Hematopoietic multipotent progenitor cell treated with erythropoietin and hydrocortisone succinate and interleukin-3 and kit ligand, for 17 days (in vitro differentiated cells): Measurements from ENCODE around the gene PSEN2.

Source experiments
- DNase-seq: peaks from one replicate; pipeline ENCODE4 v3.0.0-alpha.2; 2015; ENCODE audit warnings: low spot score

PSEN2 gene

DNA sequence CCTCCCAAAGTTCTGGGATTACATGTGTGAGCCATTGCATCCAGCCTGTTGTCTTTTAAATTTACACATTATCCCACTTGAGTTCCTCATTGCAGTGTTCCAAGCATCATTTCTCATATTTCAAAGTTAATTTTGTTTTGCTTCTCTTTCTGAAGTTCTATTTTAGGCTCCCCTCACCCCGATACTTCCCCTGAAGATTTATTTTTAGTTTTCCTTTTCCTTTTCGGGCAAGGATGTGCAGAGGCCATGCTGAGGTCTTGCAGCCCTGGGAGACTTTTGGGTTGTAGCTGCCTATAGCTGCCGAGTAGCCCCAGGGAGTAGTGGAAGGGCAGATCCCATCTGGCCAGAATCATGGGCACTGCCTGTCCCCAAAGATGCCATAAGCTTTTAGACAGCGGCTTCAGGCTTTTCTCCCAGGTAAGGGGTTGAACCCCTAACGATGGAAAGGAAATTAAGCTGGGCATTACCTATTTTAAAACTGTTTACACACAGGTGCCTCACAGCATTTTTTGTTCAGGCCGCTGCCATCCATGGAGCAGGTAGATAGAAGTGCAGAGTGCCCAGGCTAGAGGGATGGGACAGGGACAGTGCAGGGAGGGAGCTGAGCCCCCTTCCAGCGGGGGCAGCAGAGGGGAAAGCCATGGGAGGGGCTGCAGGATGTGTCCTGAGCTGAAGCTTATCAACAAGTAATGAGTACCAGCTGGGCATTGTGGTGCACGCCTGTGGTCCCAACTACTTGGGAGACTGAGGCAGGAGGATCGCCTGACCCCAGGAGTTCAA lies 15.9 kb downstream of the PSEN2 start:
- DNase-seq, result no peak

- no peak for DNase-seq
Observed at GRCh38 chr1:226887006-226887405, 16.6 kb downstream of the PSEN2 start.

- no peak for DNase-seq
Observed at GRCh38 chr1:226888021-226888420, 17.6 kb downstream of the PSEN2 start.

GRCh38 chr1:226888816-226889215 lies 18.4 kb downstream of the PSEN2 start:
- DNase-seq, result no peak

- DNase-seq, result no peak
Observed at GRCh38 chr1:226889616-226890330, 19.4 kb downstream of the PSEN2 start.

DNA sequence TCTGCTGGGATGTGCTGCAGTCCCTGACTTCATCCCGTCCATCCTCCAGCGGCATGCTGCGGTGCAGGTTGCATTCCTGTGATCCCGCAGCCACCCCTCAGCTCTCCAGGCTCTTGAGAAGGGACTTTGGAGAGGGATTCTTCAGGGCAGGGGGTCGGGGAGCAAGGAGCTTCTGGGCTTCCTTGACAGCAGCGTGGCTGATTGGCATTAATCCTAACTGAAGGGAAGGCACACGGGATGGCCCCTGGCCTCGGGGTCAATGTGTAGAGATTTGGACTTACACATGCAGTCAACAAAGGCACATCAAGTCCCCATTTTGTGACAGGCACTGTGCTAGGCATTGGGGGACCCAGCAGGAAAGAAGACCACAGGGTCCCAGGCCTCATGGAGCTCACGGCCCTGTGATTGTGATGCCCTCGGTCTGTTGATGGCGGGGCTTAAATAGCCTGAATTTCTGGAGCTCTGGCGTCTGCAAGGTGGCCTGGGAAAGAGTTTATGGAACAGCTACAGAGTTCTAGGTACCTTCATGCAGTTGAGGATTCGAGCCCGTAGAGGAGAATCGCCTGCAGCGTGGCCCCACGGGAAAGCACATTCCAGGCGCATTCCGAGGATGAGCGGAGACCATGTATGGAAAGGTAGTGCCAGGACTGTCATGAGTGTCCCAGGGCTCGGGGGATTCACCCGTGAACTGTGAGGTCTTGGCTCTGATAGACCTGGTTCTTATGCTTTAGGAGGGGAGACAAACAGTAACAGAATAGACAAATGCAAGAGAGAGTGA lies 20.1 kb downstream of the PSEN2 start:
- no peak for DNase-seq

GRCh38 chr1:226891346-226891745 lies 20.9 kb downstream of the PSEN2 start:
- DNase-seq, result no peak

GRCh38 chr1:226891846-226892523 lies 21.6 kb downstream of the PSEN2 start:
- no peak for DNase-seq

GRCh38 chr1:226892524-226892875 lies 22.1 kb downstream of the PSEN2 start:
- no peak for DNase-seq

DNA sequence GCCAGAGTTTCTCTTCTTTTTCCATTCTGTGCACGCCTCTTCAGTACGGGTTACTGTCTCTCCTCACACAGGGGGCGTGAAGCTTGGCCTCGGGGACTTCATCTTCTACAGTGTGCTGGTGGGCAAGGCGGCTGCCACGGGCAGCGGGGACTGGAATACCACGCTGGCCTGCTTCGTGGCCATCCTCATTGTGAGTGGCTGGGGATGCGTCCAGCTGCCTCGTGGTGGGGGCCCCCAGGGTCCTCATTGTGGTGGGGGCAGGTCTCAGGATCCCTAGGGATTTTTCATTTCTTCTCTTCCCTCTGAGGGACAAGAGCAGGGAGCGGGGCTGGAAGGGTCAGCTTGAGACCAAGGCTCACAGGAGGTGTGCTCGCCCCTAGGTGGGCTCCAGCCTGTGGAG lies 23.5 kb downstream of the PSEN2 start:
- DNase-seq, result no peak

- DNase-seq, result no peak
Observed at GRCh38 chr1:226894826-226895225, 24.4 kb downstream of the PSEN2 start.

DNA sequence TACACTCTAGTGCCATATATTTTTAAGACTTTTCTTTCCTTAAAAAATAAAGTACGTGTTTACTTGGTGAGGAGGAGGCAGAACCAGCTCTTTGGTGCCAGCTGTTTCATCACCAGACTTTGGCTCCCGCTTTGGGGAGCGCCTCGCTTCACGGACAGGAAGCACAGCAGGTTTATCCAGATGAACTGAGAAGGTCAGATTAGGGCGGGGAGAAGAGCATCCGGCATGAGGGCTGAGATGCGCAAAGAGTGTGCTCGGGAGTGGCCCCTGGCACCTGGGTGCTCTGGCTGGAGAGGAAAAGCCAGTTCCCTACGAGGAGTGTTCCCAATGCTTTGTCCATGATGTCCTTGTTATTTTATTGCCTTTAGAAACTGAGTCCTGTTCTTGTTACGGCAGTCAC lies 25.2 kb downstream of the PSEN2 start:
- no peak for DNase-seq

- no peak for DNase-seq
Observed at GRCh38 chr1:226898246-226898645, 27.8 kb downstream of the PSEN2 start.

DNA sequence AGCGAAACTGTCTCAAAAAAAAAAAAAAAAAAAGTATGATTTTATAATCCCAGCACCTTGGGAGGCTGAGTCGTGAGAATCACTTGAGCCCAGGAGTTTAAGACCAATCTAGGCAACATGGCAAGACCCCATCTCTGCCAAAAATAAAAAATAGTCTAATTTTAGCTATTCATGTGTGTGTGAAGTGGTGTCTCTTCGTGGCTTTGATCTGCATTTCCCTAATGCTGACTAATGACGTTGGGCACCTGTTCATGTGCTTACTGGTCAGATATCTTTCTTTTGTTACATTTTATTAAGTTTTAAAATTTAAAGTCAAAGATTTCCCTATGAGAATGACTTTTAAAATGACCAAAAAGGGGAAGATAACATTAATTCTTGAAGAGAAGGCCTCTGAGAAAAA lies 31.0 kb downstream of the PSEN2 start:
- no peak for DNase-seq

DNA sequence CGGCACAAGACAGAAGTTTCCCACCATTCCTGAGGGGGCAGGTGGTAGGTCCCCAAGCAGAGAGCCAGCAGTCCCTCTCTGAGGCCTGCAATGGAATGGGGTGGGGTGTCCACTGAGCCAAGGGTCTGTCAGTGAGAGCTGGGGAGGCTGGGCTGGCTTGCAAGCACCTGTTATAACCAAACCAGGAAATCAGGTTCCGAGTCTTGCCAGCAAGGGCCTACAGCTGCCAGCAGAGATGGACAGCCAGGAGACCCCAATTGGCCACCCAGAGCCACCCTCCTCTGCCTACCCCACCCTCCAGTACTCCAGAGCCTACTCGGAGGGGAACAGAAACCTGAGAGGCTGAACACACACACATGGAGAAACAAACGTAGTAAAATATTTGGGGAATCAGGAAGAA lies 32.2 kb downstream of the PSEN2 start:
- no peak for DNase-seq

DNA sequence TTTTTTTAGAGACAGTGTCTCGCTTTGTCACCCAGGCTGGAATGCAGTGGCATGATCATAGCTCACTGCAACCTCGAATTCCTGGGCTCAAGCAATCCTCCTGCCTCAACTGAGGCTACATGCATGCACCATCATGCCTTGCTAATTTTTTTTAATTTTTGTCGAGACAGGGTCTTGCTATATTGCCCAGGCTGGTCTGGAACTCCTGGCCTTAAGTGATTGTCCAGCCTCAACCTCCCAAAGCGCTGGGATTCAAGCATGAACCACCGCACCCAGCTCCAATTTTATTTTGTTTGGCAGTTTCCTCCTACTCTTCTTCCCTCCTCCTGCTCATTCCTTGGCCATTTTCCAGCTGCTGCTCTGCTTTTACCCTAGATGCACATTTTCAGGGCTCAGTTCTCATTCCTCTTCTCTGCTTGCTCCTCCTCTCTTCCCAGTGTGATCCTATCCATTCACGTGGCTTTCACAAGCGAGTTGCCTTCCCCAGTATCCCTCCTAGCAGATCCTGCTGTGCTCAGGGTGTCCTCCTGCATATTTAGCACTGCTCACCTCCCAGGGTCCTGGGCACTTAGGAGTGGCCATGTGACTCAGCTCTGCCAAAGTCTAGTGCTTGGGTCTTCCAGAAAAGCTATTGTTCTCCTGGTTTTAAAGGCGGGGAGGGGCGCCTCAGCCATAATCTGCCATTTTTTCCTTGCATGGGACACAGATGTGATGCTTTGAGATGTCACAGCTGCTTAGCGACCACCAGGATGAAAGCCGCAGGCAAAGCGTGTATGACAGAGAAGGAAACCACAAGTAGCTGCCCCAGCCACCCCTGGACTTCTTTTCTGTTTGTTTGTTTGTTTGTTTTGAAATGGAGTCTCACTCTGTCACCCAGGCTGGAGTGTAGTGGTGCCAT lies 33.7 kb downstream of the PSEN2 start:
- DNase-seq, result no peak

DNA sequence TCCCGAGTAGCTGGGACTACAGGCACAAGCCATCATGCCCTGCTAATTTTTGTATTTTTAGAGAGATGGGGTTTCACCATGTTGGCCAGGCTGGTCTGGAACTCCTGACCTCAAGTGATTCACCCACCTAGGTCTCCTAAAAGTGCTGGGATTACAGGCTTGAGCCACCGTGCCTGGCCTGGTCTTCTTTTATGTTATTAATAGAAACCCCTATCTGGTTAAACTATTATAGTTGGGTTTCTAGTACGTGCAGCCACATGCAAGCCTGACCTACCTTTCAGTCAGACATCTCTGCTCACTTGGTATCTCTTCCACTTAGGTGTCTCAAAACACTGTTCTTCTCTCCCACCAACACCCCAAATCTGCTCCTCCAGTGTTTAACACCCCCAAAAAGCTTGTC lies 34.4 kb downstream of the PSEN2 start:
- DNase-seq, result no peak

DNA sequence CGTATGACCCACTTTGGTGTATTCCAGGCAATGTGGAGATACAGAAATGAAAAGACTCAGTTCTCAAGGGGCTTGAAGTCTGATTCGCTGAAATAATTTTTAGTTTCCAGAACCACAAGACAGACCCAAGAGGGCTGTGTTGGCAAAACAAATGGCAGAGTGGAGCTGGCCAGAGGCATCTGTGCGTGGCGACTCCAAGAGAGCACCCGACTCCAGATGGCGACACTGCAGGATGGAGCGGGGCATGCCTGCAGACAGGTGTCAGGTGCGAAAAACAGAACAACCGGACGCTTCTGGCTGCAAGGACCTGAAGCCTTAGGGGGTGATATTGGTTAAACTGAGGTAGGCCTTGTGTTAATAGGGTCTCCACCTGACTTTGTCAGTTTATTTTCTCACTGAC lies 38.0 kb downstream of the PSEN2 start:
- DNase-seq, result no peak

DNA sequence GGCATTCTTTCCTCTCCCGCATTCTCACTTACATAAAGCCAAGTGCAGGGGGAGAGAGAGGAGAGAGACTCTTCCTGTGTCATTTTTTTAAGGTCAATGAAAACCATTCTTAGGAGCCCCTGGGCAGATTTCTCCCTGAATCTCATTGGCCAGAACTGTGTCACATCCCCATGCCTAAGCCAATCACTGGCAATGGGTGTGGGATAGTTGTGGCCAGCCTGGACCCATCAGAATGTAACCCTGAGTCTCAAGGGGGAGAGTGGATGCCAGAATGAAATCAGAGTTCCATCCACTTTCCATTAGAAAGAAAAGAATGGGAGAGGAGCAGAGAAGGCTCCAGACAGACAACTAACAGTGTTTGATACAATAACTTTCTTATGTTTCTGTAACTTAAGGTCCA lies 38.5 kb downstream of the PSEN2 start:
- DNase-seq, result no peak

DNA sequence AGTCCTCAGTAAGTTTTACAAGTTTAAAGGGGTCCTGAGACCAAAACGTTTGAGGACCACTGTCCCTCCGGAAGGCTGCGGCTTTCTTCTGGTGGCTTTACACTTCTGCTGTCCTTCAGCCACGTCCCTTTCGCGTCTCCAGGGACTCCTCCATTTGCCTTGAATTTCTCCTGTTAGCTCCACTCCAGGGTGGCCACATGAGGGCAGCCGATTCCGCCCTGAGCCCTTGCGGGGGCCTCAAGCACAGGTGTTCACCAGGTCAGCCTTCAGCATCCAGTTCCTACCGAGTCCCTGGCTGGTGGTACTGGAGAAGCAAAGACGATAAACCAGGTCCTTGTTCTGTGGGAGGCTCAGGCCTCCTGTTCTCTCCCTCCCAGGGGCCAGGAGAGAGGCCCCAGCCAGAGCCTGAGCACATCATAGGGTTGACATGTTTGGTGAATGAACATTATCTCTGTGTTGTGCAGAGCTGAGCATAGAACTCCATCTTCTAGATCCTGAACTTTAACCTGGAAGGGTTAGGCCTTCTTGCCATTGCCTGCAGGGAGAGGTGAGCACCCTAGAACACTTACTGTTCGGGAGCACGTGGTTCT lies 42.3 kb downstream of the PSEN2 start:
- peak; percentile 53 for DNase-seq

- DNase-seq, result no peak
Observed at GRCh38 chr1:226915672-226915995, 45.2 kb downstream of the PSEN2 start.
